Kidney (tissue), 14 donors: Measurements from ENCODE around the gene CEP63. TPM values are rescaled to one million over a fixed set of nuclear protein-coding genes. Genes with fewer than 3 reads are reported as not detected.

Experiments
- DNase-seq, 5 donors: peaks; one replicate each; pipeline ENCODE4 v3.0.0-alpha.2; 2013 to 2020
- FAIRE-seq: peaks from 2 replicates; lab custom pipeline; 2012; peaks lifted over from hg19 to GRCh38; lab: Jason Lieb, UNC
- H3K27ac ChIP-seq, 2 donors: one replicate each; pipeline ENCODE4 v1.7.0; 2013; ENCODE audit warnings: low read depth in 2 of 2, low read length in 2 of 2, inconsistent platforms in 1 of 2
- H3K27me3 ChIP-seq: one replicate; pipeline ENCODE4 v1.7.1; 2013; ENCODE audit warnings: low read length, inconsistent platforms; ENCODE audit not compliant: control insufficient read depth, insufficient read depth
- H3K36me3 ChIP-seq, 3 donors: one replicate each; pipeline versions ENCODE4 v1.7.0 to v1.7.1; 2013; ENCODE audit warnings: low read length in 3 of 3, control low read depth in 1 of 3, inconsistent platforms in 1 of 3; ENCODE audit not compliant: insufficient read depth in 3 of 3, control insufficient read depth in 2 of 3
- H3K4me1 ChIP-seq, 3 donors: one replicate each; pipeline versions ENCODE4 v1.7.0 to v1.7.1; 2013; ENCODE audit warnings: low read length in 3 of 3, inconsistent platforms in 1 of 3, low read depth in 1 of 3; ENCODE audit not compliant: control insufficient read depth in 2 of 3, insufficient read depth in 2 of 3
- H3K4me3 ChIP-seq, 3 donors: one replicate each; pipeline versions ENCODE4 v1.7.0 to v1.8.1; 2013; ENCODE audit warnings: low read length in 3 of 3, control low read depth in 1 of 3, inconsistent platforms in 1 of 3
- H3K9ac ChIP-seq, 3 donors: one replicate each; pipeline versions ENCODE4 v1.7.0 to v1.7.1; 2013; ENCODE audit warnings: low read length in 3 of 3, control low read depth in 1 of 3, inconsistent platforms in 1 of 3
- H3K9me3 ChIP-seq, 3 donors: one replicate each; pipeline versions ENCODE4 v1.7.0 to v1.7.1; 2013; ENCODE audit warnings: low read length in 3 of 3, control low read depth in 1 of 3, inconsistent platforms in 1 of 3; ENCODE audit not compliant: control insufficient read depth in 2 of 3, insufficient read depth in 1 of 3
- CTCF ChIP-seq: IDR thresholded peaks from 3 replicates; pipeline ENCODE4 v1.5.1; 2012; ENCODE audit warnings: mild to moderate bottlenecking, moderate library complexity, borderline replicate concordance; ENCODE audit not compliant: insufficient read depth; ENCODE audit errors: extremely low read depth
- intact Hi-C: fragments of 100-400 bp; cut with DNase I; formaldehyde crosslinking; loops from one replicate; pipeline ENCODE4 v1.11.1; 2022
- polyA plus RNA-seq: library from polyadenylated mRNA; stranded (reverse); fragments of 350-450 nt; fragmentation: Illumina TruSeq; extraction: RNeasy Lipid Tissue Mini Kit (QIAGEN cat#74804); gene quantifications from one replicate; pipeline ENCODE4 v1.2.3, GENCODE V29; 2014; ENCODE audit warnings: low read depth, low replicate concordance; ENCODE audit not compliant: insufficient read depth
- total RNA-seq: library from RNA; stranded (reverse); fragmentation: NEBNext Ultra II Directional; extraction: Animal tissue kit (Norgen Biotek cat#: 25700); gene quantifications from one replicate; pipeline ENCODE4 v1.2.1, GENCODE V29; 2021
- donor health status: control.
- donor health status: control.
- donor health status: control.
- donor health status: control.
- donor health status: control.
- donor health status: DM: yes; HTN: yes; CAD: no.
- donor health status: Normal renal cell carcinoma (clear cell type).

CEP63 gene
- total and polyA plus RNA-seq, 2 donors from 2014 or later: 19.2 to 19.6 TPM

- no peaks in the 10 kb centered on the region for H3K27me3 ChIP-seq
- peaks cover 0 to 12% (median 7%) of the 10 kb centered on the region in 3 donors for H3K36me3 ChIP-seq
- H3K4me1 ChIP-seq: no peaks in the 10 kb centered on the region
- no peak overlapping the region for H3K9ac ChIP-seq
- intact Hi-C loops: no loop called here
- no peak for TF ChIP-seq CTCF
- H3K9me3 ChIP-seq: no peaks in the 10 kb centered on the region
- FAIRE-seq: no peak
- no peak for DNase-seq
- H3K4me3 ChIP-seq: no peak overlapping the region
- no peak overlapping the region for H3K27ac ChIP-seq
These were observed 47.6 kb downstream of the CEP63 start for GRCh38 chr3:134533493-134533892.

- Histone ChIP-seq H3K9ac (no peak overlapping the region), H3K27me3 (no peaks in the 10 kb centered on the region), H3K4me1 (no peaks in the 10 kb centered on the region), H3K36me3 (peaks cover 0 to 12% (median 7%) of the 10 kb centered on the region in 3 donors), H3K4me3 (no peak overlapping the region), H3K27ac (no peak overlapping the region), H3K9me3 (no peaks in the 10 kb centered on the region)
- DNase-seq (no peak), FAIRE-seq (no peak)
- TF ChIP-seq CTCF: no peak
- intact Hi-C loops: no loop called here
These were observed 49.5 kb downstream of the CEP63 start for GRCh38 chr3:134535186-134535970.

GRCh38 chr3:134536781-134537180, 50.9 kb downstream of the CEP63 start:
- Histone ChIP-seq H3K9ac (no peak overlapping the region), H3K4me3 (no peak overlapping the region), H3K9me3 (no peaks in the 10 kb centered on the region), H3K4me1 (no peaks in the 10 kb centered on the region), H3K36me3 (peaks cover 0 to 12% (median 7%) of the 10 kb centered on the region in 3 donors), H3K27ac (no peak overlapping the region), H3K27me3 (no peaks in the 10 kb centered on the region)
- intact Hi-C loops: no loop called here
- no peak for TF ChIP-seq CTCF
- DNase-seq (no peak), FAIRE-seq (no peak)
